GM19351 (cell line): Measurements from ENCODE around the gene KRTAP10-4.

Experiments used
- ATAC-seq: cut with Tn5 transposase; IDR thresholded peaks from one replicate; pipeline ENCODE4 v1.9.1; 2021; ENCODE audit warnings: mild to moderate bottlenecking, moderate library complexity; ENCODE audit not compliant: unreplicated experiment

KRTAP10-4 gene

GRCh38 chr21:44615466-44615865, 41.9 kb downstream of the KRTAP10-4 start:
- ATAC-seq, result no peak

- no peak for ATAC-seq
These were observed 42.5 kb downstream of the KRTAP10-4 start for GRCh38 chr21:44615911-44616590.

GRCh38 chr21:44616591-44616926, 43.0 kb downstream of the KRTAP10-4 start:
- no peak for ATAC-seq

GRCh38 chr21:44617071-44617501, 43.6 kb downstream of the KRTAP10-4 start:
- no peak for ATAC-seq

GRCh38 chr21:44618504-44618903, 45.0 kb downstream of the KRTAP10-4 start:
- ATAC-seq, result no peak

GRCh38 chr21:44618909-44619308, 45.4 kb downstream of the KRTAP10-4 start:
- ATAC-seq, result no peak

DNA sequence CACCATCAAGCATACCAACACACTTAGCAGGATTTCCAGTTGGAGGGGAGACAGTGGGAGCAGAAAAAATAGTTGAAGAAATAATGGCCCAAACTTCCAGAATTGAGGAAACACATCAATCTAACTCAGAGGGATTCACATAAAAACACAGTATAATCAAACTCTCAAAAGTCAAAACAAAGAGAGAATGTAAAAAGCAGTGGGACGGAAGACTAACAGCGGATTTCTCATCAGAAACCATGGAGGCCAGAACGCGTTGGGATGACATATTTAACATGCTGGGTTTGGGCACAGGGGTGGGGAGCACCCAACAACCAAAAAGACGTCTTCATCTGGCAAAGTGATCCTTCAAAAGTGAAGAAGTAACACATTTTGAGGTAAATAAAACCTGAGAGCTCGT, 46.4 kb downstream of the KRTAP10-4 start:
- ATAC-seq, result no peak

GRCh38 chr21:44623575-44623974, 50.0 kb downstream of the KRTAP10-4 start:
- no peak for ATAC-seq
